HG03575 (cell line): ENCODE measurements around the gene CEACAM21.

ENCODE experiments used
- ATAC-seq: cut with Tn5 transposase; IDR thresholded peaks from one replicate; pipeline ENCODE4 v1.9.1; 2021; ENCODE audit not compliant: unreplicated experiment, insufficient number of reproducible peaks, low FRiP score; ENCODE audit errors: extremely low read depth

Gene CEACAM21

GRCh38 chr19:41548047-41548446, 27.9 kb upstream of the CEACAM21 start:
- no peak for ATAC-seq

- ATAC-seq: no peak
These were observed 26.8 kb upstream of the CEACAM21 start for GRCh38 chr19:41548954-41549688.

- no peak for ATAC-seq
These were observed 26.1 kb upstream of the CEACAM21 start for GRCh38 chr19:41549884-41550283.

- ATAC-seq: no peak
These were observed 24.8 kb upstream of the CEACAM21 start for GRCh38 chr19:41551212-41551610.

- no peak for ATAC-seq
These were observed 24.3 kb upstream of the CEACAM21 start for GRCh38 chr19:41551711-41552110.

- no peak for ATAC-seq
These were observed 23.4 kb upstream of the CEACAM21 start for GRCh38 chr19:41552558-41552957.

GRCh38 chr19:41553804-41554203, 22.2 kb upstream of the CEACAM21 start:
- ATAC-seq: no peak

GRCh38 chr19:41554907-41555306, 21.1 kb upstream of the CEACAM21 start:
- no peak for ATAC-seq

GRCh38 chr19:41555748-41556147, 20.2 kb upstream of the CEACAM21 start:
- ATAC-seq: no peak

GRCh38 chr19:41563854-41564514, 12.0 kb upstream of the CEACAM21 start:
- no peak for ATAC-seq

GRCh38 chr19:41564515-41565378, 11.2 kb upstream of the CEACAM21 start:
- no peak for ATAC-seq

- ATAC-seq: no peak
These were observed 10.6 kb upstream of the CEACAM21 start for GRCh38 chr19:41565379-41565720.

GRCh38 chr19:41566001-41566400, 10.0 kb upstream of the CEACAM21 start:
- ATAC-seq: no peak

- no peak for ATAC-seq
These were observed 6.3 kb upstream of the CEACAM21 start for GRCh38 chr19:41569481-41570150.

- no peak for ATAC-seq
These were observed 5.8 kb upstream of the CEACAM21 start for GRCh38 chr19:41570179-41570578.

GRCh38 chr19:41570639-41571112, 5.3 kb upstream of the CEACAM21 start:
- no peak for ATAC-seq

GRCh38 chr19:41577144-41577830, 1.3 kb downstream of the CEACAM21 start:
- no peak for ATAC-seq

GRCh38 chr19:41577833-41578232, 1.9 kb downstream of the CEACAM21 start:
- no peak for ATAC-seq

- no peak for ATAC-seq
These were observed 2.9 kb downstream of the CEACAM21 start for GRCh38 chr19:41578886-41579285.
